BJ (cell line): ENCODE results near the gene SSBP4. TPM values are rescaled to one million over a fixed set of nuclear protein-coding genes. Genes with fewer than 3 reads are reported as not detected.

Experiments
- CTCF ChIA-PET: fragments of 350-600 bp; formaldehyde crosslinking; extraction: SDS; loops from one replicate; lab custom pipeline; 2021; ENCODE audit warnings: antibody characterized with exemption, inconsistent platforms; lab: Yijun Ruan, JAX
- POLR2A ChIA-PET: fragments of 300-600 bp; sonication (Branson Sonifier 250); formaldehyde crosslinking; extraction: SDS; loops from one replicate; lab custom pipeline; 2021; ENCODE audit warnings: antibody characterized with exemption; lab: Charles Lee
- DNase-seq: peaks from one replicate; pipeline ENCODE4 v3.0.0-alpha.2; 2011; ENCODE audit warnings: low read depth
- H3K27me3 ChIP-seq: 2 replicates; pipeline ENCODE4 v1.6.0; 2011; ENCODE audit warnings: low read length; ENCODE audit not compliant: control insufficient read depth, insufficient read depth
- H3K36me3 ChIP-seq: 2 replicates; pipeline ENCODE4 v1.5.1; 2011; ENCODE audit warnings: low read length; ENCODE audit not compliant: control insufficient read depth, insufficient read depth
- H3K4me3 ChIP-seq: 2 replicates; pipeline ENCODE4 v1.5.1; 2011; ENCODE audit warnings: low read depth, mild to moderate bottlenecking, control low read depth, low read length
- CTCF ChIP-seq: IDR thresholded peaks from 2 replicates; pipeline ENCODE4 v1.5.1; 2011; ENCODE audit warnings: low read depth, mild to moderate bottlenecking, control low read depth, inconsistent platforms, low read length, moderate library complexity; ENCODE audit not compliant: insufficient read depth
- polyA plus RNA-seq: library from polyadenylated mRNA; depleted of rRNA; stranded (reverse); fragments of >200 nt; gene quantifications from 2 replicates; pipeline ENCODE4 v1.2.3, GENCODE V29; 2011

SSBP4 gene
- polyA plus RNA-seq, 1 experiment = 24.1 TPM

GRCh38 chr19:18418029-18418482 lies 1.1 kb upstream of the SSBP4 start:
- Histone ChIP-seq H3K27me3 (no peaks in the 10 kb centered on the region), H3K4me3 (0 out of 2 replicates have a peak overlapping the region, but pooled peaks have one; percentile 20), H3K36me3 (peaks cover 2% of the 10 kb centered on the region; the same call in 1 of the 2 replicates)
- ChIA-PET CTCF (interaction anchor here (0.8 to 12.0 kb wide), 10 partner anchors 8 to 170 kb away, joined by 3 to 101 read pairs (median 5); partner anchors contain the start of genes GDF15 and REX1BD), POLR2A (interaction anchor here (0.6 to 0.7 kb wide), 2 partner anchors 102 to 136 kb away, joined by 3 read pairs; no protein-coding TSS in a partner anchor)
- DNase-seq = no peak
- no peak for TF ChIP-seq CTCF

- Histone ChIP-seq H3K4me3 (peak overlapping the region; percentile 87), H3K27me3 (no peaks in the 10 kb centered on the region), H3K36me3 (peaks cover 2% of the 10 kb centered on the region; the same call in 1 of the 2 replicates)
- DNase-seq = no peak
- ChIA-PET POLR2A (no interaction called here), CTCF (interaction anchor here (0.6 to 12.0 kb wide), 11 partner anchors 8 to 275 kb away, joined by 3 to 101 read pairs (median 4); partner anchors contain the start of genes GDF15 and MPV17L2)
- no peak for TF ChIP-seq CTCF
Measured at GRCh38 chr19:18418483-18419194, 559 bp upstream of the SSBP4 start.

- H3K36me3 ChIP-seq = peaks cover 2% of the 10 kb centered on the region; the same call in 1 of the 2 replicates
- H3K27me3 ChIP-seq = no peaks in the 10 kb centered on the region
- POLR2A ChIA-PET = no interaction called here
- no peak for TF ChIP-seq CTCF
- no peak for DNase-seq
- H3K4me3 ChIP-seq = peak overlapping the region; percentile 87
- CTCF ChIA-PET = interaction anchor here (0.6 to 12.0 kb wide), 11 partner anchors 10 to 207 kb away, joined by 3 to 101 read pairs (median 4); partner anchors contain the start of gene GDF15
Measured at GRCh38 chr19:18419699-18420460, 682 bp downstream of the SSBP4 start.

- H3K36me3 ChIP-seq = peaks cover 2% of the 10 kb centered on the region; the same call in 1 of the 2 replicates
- TF ChIP-seq CTCF = no peak
- no peak for DNase-seq
- ChIA-PET POLR2A (no interaction called here), CTCF (interaction anchor here (1.2 to 1.4 kb wide), 3 partner anchors 19 to 71 kb away, joined by 3 to 5 read pairs (median 5); no protein-coding TSS in a partner anchor)
- no peaks in the 10 kb centered on the region for H3K27me3 ChIP-seq
- H3K4me3 ChIP-seq = peak overlapping the region; percentile 87
Measured at GRCh38 chr19:18420930-18421329, 1.7 kb downstream of the SSBP4 start.
